ENCODE results near the gene VASH1.

VASH1 gene

GRCh38 chr14:76778546-76779215 is 17.4 kb downstream of the VASH1 start:
- no peak for DNase-seq (ENCODE audit: low read depth)
- no peak for TF ChIP-seq CTCF (conservative IDR thresholded peaks at IDR 0.05; ENCODE audit: low read depth, low read length)

GRCh38 chr14:76779221-76780057 is 18.2 kb downstream of the VASH1 start:
- TF ChIP-seq CTCF (conservative IDR thresholded peaks at IDR 0.05; ENCODE audit: low read depth, low read length) = no peak
- H3K4me3 ChIP-seq (ENCODE audit: low read length) = no peak overlapping the region
- DNase-seq (ENCODE audit: low read depth) = no peak

More at GRCh38 chr14:76778546-76779215, 17.4 kb downstream of the VASH1 start:
- no peak overlapping the region for H3K4me3 ChIP-seq (ENCODE audit: low read length)

GRCh38 chr14:76780058-76780345 is 18.7 kb downstream of the VASH1 start:
- DNase-seq (ENCODE audit: low read depth) = no peak
- no peak for TF ChIP-seq CTCF (conservative IDR thresholded peaks at IDR 0.05; ENCODE audit: low read depth, low read length)
- H3K4me3 ChIP-seq (ENCODE audit: low read length) = no peak overlapping the region

- no peak overlapping the region for H3K4me3 ChIP-seq (ENCODE audit: low read length)
- TF ChIP-seq CTCF (conservative IDR thresholded peaks at IDR 0.05; ENCODE audit: low read depth, low read length) = no peak
- no peak for DNase-seq (ENCODE audit: low read depth)
These were observed 19.1 kb downstream of the VASH1 start for GRCh38 chr14:76780360-76780759.

- DNase-seq (ENCODE audit: low read depth) = no peak
- H3K4me3 ChIP-seq (ENCODE audit: low read length) = no peak overlapping the region
- no peak for TF ChIP-seq CTCF (conservative IDR thresholded peaks at IDR 0.05; ENCODE audit: low read depth, low read length)
These were observed 19.8 kb downstream of the VASH1 start for GRCh38 chr14:76780875-76781647.

- H3K4me3 ChIP-seq (ENCODE audit: low read length) = no peak overlapping the region
- no peak for TF ChIP-seq CTCF (conservative IDR thresholded peaks at IDR 0.05; ENCODE audit: low read depth, low read length)
- no peak for DNase-seq (ENCODE audit: low read depth)
These were observed 20.4 kb downstream of the VASH1 start for GRCh38 chr14:76781648-76782051.
